GM15510 (cell line): Measurements from ENCODE around the gene ULK4.

ENCODE experiments used
- POLR2A ChIP-seq: IDR thresholded peaks from 3 replicates; pipeline ENCODE4 v1.6.1; 2011; ENCODE audit warnings: borderline replicate concordance; ENCODE audit not compliant: insufficient read length; ENCODE audit errors: extremely low read depth

ULK4 gene

DNA sequence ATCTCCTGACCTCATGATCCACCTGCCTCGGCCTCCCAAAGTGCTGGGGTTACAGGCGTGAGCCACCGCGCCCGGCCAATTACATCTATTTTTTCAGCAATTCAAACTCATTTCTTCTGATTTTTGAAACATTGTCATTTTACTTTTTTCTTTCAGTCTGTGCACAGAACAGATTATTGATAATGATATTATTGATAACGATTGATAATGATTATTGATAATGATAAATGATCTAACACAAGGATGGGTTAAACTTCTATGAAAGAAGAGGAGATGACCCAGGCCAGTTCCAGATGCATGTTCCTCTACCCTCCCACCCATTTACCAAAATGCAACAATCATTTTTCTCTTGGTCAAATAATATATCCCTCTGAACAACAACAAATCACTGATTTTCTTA, 644.6 kb downstream of the ULK4 start:
- TF ChIP-seq POLR2A = no peak

DNA sequence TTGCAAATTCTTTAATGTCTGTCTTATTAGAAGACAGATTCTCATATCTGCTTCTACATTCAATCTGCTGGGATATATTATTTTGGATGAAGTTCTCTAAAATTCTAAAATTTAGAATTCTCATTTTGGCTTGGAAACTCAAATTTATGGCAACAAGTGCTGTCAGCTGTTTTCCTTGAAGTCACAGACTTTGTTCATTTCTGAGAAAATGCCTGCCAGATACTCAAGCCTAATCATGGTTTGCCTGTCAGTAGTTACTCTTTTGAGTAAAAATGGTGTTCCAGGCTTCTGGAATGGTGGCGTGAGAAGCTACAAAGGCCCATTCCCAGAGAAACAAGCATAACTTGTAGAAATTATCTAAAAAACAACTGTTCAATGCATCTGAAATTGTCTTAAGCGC, 646.8 kb downstream of the ULK4 start:
- TF ChIP-seq POLR2A = no peak

DNA sequence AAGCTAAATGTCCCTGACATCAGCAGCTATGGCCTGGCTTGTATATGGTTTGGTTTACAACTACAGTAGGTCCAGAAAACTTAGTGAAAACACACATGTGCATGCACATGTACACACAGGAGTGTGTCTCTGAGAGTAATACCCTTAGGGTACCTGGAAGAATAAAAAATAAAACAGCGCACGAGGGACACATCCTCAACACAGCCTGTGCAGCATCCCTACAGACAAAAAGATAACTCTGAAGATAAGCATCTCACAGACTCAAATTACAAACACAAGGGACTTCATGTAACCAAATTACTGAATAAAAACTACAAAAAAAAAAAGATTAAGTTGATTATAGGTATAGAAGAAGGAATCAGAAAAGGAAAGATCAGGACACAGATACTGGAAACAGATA, 653.8 kb downstream of the ULK4 start:
- no peak for TF ChIP-seq POLR2A

DNA sequence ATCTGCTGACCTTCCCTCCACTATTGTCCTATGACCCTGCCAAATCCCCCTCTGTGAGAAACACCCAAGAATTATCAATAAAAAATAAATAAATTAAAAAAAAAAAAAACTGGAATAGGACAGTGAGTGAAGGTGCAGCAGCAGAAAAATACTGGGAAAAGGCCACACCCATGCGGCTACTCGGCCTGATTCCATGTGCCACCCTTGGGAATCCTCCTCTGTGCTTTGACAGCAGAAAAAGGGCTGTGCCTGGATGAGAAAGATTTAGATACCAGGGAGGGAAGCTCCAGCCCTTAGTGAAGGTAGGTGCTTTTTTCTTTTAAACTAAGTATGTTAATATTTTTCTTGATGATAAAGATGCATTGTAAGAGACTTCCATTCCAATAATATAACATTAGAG, 654.8 kb downstream of the ULK4 start:
- no peak for TF ChIP-seq POLR2A

DNA sequence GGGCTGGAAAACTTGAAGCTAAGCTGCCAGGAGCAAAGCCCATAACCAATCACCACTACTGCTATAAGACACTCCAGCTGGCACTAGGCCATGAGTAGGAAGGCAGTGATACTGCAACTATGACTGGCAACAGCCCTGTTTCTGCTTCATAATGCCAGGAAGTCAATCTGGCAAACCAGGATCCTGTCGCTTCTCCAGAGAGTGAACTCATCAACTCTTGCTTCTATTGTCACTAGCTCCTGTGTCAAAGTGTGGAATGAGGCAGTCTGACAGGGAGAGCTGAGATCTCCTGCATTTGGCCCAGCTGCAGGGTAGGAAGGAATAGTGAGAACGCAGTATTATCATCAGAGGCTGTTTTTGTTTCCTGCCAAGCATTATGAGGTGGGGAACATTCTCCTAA, 657.3 kb downstream of the ULK4 start:
- no peak for TF ChIP-seq POLR2A

DNA sequence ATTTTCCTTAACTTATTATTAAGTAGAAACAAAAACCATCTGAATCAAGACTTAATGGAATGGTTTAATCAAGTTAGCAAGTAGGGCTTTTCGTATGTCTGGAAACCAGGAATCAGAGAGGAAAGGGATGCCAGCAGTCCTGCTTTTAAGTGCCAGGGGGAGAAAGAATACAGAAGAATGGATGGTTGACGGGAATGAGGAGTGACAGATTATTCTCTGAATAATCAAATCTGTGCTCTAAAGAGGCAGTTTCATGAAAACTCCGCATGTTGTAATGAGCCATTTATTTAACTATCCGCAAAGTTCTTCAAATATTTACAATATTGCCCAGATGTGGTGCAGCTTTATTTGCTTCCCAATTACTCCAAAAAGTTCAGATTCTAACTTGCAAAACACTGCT, 659.6 kb downstream of the ULK4 start:
- TF ChIP-seq POLR2A = no peak

DNA sequence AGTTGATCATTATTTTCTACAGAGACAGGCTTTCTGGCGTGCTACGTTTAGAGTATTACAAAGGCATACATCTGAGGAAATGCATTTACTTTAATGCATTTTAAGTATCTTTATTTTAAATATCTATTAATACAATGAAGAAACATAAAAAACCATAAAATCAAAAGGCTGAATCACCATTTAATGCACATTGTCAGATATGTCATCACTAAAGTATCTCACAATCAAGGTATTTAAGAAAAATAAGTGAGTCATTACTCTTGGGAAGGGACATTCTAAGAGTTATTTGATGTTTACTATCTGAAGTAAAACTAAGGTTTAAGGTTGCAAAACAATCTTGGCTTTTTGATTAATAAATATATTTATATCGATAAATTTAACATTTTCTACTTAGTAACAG, 660.4 kb downstream of the ULK4 start:
- no peak for TF ChIP-seq POLR2A

DNA sequence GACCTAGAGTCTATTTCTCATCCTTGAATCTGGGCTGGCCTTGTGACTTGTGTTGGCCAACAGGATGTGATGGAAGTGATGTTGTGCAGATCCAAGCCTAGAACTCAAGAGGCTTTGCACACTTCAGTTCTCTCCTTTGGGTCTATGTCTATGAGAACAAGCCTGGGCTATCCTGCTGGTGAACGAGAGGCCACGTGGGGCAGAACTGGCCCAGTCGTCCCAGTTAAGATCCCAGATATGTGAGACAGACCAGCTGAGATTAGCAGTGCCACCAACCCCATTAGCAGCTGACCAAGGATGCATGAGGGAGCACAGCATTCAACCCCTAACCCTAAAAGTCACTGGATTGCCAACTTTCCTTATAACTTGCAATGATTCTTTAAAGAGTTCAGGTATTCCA, 662.9 kb downstream of the ULK4 start:
- no peak for TF ChIP-seq POLR2A

DNA sequence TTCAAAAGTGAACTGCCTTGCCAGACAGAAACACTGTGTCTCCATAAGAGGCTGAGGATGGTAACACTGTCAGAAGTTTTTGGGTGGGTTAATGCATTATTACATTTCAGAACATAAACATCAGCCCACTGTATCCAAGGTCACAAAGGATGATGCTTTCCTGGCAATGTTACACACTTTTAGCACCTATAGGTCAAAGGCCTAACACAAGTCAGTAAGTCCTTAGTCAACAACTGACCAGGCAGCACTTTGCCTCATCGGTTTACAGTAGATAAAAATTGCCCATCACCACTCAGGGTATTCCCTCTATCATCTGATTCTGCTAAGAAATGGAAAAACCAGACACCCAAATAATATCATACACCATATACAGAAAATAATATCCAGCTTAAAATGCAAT, 664.2 kb downstream of the ULK4 start:
- no peak for TF ChIP-seq POLR2A

DNA sequence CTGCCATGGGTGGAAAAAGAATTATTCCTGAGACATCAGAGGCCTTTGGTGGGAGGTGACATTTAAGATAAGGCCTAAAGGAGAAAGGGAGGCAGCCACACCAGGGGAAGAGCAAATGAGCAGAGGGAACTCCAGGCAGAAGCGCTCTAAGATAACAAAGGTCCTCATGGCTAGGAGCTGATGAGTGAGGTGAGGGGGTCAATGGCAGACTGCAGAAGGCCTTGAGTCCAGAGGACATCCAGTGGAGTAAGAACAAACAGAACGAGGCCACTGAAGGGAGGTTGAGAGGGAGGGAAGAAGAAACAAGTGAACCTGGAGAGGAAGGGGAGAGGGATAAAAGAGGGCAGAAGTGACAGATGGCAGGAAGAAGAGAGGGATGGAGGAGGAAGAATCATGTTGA, 665.3 kb downstream of the ULK4 start:
- TF ChIP-seq POLR2A = no peak

DNA sequence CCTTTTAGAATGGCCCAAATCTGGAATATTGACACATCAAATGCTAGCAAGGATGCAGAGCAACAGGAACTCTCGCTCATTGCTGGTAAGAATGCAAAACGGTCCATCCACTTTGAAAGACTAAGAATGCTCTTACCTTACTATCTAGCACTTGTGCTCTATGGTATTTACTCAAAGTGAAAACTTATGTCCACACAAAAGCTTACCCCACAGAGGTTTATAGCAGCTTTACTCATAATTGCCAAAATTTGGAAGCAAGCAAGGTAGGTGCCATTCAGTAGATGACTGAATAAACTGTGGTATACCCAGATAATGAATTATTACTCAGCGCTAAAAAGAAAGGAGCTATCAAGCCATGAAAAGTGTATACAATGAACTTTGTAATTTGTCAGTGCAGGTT, 666.2 kb downstream of the ULK4 start:
- no peak for TF ChIP-seq POLR2A

DNA sequence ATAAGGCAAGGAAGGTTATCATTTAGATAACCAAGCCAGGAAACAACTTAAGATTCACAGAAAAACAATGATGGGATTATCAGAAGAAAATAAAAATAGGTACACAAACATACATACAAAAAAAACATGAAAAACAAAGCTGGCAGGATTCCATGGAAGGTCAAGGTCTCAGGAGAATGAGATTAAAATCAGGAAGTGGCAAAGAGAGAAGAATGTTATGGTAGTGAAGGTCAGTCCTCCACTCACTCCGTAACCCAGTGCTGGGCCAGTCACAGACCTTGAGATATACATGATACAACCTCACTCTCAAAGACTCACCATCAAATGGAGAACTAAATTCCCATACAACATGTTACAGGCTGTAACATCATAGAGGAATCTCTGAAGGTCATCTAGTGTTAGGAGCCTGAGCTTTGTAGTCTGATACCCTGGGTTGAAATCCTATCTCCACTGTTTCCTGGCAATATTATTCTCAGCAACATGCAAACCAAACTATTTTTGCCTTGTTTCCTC, 668.7 kb downstream of the ULK4 start:
- no peak for TF ChIP-seq POLR2A

DNA sequence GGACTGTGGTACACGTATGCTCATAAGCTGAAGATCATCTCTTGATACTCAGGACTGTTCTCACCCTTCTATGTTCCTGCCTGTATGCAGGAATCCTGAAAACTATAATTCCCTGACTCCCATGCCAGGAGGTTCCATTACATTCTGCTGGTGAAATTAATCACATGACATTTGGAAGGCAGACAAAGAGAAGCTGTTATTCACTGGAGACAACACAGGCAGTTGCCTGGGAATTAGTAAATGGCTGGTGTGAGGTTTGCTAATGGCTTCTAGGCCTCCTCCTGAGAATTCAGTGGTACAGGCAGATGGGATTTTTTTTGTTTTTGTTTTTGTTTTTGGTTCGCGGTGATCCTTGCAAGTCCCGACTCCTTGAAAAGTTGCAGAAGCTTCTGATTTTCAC, 671.2 kb downstream of the ULK4 start:
- no peak for TF ChIP-seq POLR2A

DNA sequence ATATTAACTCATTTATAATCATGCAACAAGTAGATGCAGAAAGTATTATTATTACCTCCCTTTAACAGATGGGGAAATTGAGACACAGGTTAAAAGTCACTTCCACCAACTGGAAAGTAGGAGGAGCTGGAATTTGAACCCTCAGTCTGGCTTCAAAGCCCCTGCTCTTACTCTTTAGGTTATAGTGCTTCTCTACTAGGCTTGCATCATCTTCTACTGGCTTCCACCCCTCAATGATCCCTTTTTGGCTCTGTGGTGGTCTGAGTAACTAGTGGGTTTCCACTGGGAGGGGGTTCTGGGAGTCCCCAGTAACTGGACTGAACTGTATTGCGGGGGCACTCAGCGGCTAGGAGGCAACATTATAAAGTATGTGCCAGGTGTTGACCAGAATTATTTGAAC, 671.6 kb downstream of the ULK4 start:
- no peak for TF ChIP-seq POLR2A

DNA sequence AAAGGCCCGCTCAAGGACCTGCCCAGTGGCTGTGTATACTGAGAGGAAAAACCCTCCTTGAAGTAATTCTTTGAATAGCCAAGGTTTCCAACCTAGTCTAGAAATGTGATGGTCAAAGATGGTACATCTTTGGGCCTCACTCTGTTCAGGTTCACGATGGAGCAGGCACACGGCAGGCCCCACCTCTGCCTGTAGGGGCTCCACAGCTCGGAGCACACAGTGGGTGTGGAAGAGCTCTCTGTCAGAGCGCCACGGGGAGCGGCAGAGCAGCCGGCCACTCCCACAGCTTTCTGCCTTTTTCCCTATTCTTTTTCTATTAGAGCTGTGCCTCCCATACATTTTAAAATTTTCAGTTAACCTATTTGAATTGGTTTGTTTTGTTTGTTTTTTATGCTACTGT, 673.1 kb downstream of the ULK4 start:
- no peak for TF ChIP-seq POLR2A

DNA sequence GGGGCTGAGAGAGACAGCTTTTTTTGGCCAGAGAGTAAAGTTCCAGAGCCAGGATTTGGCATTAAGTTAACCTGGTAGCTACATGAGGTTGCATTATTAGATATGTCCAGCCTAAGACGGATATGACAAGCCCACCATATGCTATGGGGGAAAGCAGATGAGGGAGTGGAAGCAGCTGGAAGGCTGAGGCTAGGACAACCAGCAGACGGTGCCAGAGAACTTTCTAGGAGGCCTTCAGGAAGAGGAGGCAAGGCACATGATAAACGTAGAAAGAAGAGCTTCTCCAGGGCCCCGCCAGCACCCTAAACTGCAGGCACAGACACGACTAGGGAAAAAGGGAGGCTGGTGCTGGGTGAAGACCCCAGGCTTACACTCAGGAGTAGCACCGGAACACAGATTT, 675.6 kb downstream of the ULK4 start:
- TF ChIP-seq POLR2A = no peak

DNA sequence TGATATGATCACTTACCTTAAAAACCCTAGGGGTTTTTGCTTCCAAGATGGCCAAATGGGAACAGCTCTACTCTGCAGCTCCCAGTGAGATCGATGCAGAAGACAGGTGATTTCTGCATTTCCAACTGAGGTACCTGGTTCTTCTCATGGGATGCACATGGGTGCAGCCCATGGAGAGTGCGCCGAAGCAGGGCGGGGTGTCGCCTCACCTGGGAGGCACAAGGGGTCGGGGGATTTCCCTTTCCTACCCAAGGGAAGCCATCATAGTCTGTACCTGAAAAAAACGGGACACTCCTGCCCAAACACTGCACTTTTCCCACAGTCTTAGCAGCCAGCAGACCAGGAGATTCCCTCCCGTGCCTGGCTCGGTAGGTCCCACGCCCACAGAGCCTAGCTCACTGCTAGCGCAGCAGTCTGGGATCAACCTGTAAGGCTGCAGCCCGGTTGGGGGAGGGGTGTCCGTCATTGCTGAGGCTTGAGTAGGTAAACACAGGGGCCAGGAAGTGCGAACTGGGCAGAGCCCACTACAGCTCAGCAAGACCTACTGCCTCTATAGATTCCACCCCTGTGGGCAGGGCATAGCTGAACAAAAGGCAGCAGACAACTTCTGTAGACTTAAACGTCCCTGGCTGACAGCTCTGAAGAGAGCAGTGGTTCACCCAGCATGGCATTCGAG, 684.0 kb downstream of the ULK4 start:
- no peak for TF ChIP-seq POLR2A
